Stomach (tissue), 9 donors: ENCODE data around the gene C15orf61. TPM values are rescaled to one million over a fixed set of nuclear protein-coding genes. Genes with fewer than 3 reads are reported as not detected.

Source experiments
- DNase-seq, 2 donors: peaks; one replicate each; pipeline versions ENCODE4 v3.0.0 to v3.0.0-alpha.2; 2013 to 2019
- H3K27ac ChIP-seq, 5 donors: fragments of 200-600 bp in 4 of 5; sonication (generic) in 4 of 5; one replicate each; pipeline ENCODE4 v1.5.1; 2013 to 2019; ENCODE audit warnings: mild to moderate bottlenecking in 1 of 5, moderate library complexity in 1 of 5
- H3K27me3 ChIP-seq, 3 donors: fragments of 200-600 bp; sonication (generic); one replicate each; pipeline ENCODE4 v1.5.1; 2017 to 2019; ENCODE audit warnings: mixed run types in 1 of 3
- H3K36me3 ChIP-seq, 4 donors: fragments of 200-600 bp; sonication (generic); 1 replicate in 3 of 4; 2 replicates in 1 of 4; pipeline ENCODE4 v1.5.1; 2016 to 2019
- H3K4me1 ChIP-seq, 4 donors: fragments of 200-600 bp; sonication (generic); one replicate each; pipeline ENCODE4 v1.5.1; 2016 to 2019
- H3K4me3 ChIP-seq, 4 donors: fragments of 200-600 bp; sonication (generic) in 3 of 4; one replicate each; pipeline ENCODE4 v1.5.1; 2016 to 2019; ENCODE audit warnings: mild to moderate bottlenecking in 1 of 4
- H3K9me3 ChIP-seq, 4 donors: fragments of 200-600 bp; sonication (generic); one replicate each; pipeline ENCODE4 v1.5.1; 2016 to 2019
- EP300 ChIP-seq: sonication (generic); formaldehyde crosslinking; IDR thresholded peaks from one replicate; pipeline ENCODE4 v1.6.1; 2017; ENCODE audit warnings: antibody characterized with exemption
- POLR2A ChIP-seq, 4 donors: fragments of 450-650 bp; IDR thresholded peaks; one replicate each; pipeline ENCODE4 v1.6.1; 2016; ENCODE audit warnings: antibody characterized with exemption in 4 of 4, control low read depth in 2 of 4, mild to moderate bottlenecking in 1 of 4, moderate library complexity in 1 of 4
- POLR2AphosphoS5 ChIP-seq, 3 donors: sonication (generic); formaldehyde crosslinking; IDR thresholded peaks; one replicate each; pipeline ENCODE4 v1.6.1; 2016; ENCODE audit warnings: antibody characterized with exemption in 3 of 3
- WGBS, 5 donors: extraction: QIAGEN DNeasy Blood & Tissue Kit in 3 of 5; methylation state at CpG; one replicate each; pipeline versions ENCODE4 v1.1.5 to v1.1.7; 2013 to 2018; 5-methylcytosine and 5-hydroxymethylcytosine counted together
- intact Hi-C: fragments of 100-400 bp; cut with DNase I; formaldehyde crosslinking; loops from one replicate; pipeline ENCODE4 v1.15.1; 2023; ENCODE audit warnings: low total_unique reads
- polyA plus RNA-seq, 3 donors: library from polyadenylated mRNA; stranded (reverse); fragments of 200-250 nt; gene quantifications; one replicate each; pipeline ENCODE4 v1.2.3, GENCODE V29; 2013
- total RNA-seq, 5 donors: library from RNA; depleted of rRNA; stranded (reverse); fragments of >200 nt; gene quantifications; one replicate each; pipeline versions ENCODE4 v1.1.0 to v1.2.3, GENCODE V29; 2014 to 2016
- TF ChIP-seq, protein P1 (sequence below), 7 experiments: fragments of 450-650 bp in 4 of 7; fragments of 200-600 bp in 3 of 7; sonication (generic) in 3 of 7; IDR thresholded peaks; one replicate each; pipeline ENCODE4 v1.5.1; 2016 to 2019; ENCODE audit warnings: antibody characterized with exemption in 7 of 7, control low read depth in 2 of 7, mild to moderate bottlenecking in 1 of 7
- donor health status: healthy with polysubstance abuse.
- donor health status: Bipolar disorder and iron deficiency.
- donor health status: healthy.

C15orf61 gene
- total and polyA plus RNA-seq, 8 donors: 0.14 to 19.4 (median 2.1) TPM

- intact Hi-C loops: no loop called here
- Histone ChIP-seq H3K4me1 (no peaks in the 10 kb centered on the region), H3K4me3 (no peak overlapping the region), H3K36me3 (peaks cover 5 to 41% (median 37%) of the 10 kb centered on the region in 4 donors), H3K27ac (no peak overlapping the region), H3K9me3 (no peaks in the 10 kb centered on the region), H3K27me3 (no peaks in the 10 kb centered on the region)
- DNase-seq: no peak
- TF ChIP-seq EP300 (no peak), POLR2AphosphoS5 (IDR thresholded peaks at IDR 0.05) (no peak), POLR2A (IDR thresholded peaks at IDR 0.05) (no peak)
- TF ChIP-seq, protein P1, sequence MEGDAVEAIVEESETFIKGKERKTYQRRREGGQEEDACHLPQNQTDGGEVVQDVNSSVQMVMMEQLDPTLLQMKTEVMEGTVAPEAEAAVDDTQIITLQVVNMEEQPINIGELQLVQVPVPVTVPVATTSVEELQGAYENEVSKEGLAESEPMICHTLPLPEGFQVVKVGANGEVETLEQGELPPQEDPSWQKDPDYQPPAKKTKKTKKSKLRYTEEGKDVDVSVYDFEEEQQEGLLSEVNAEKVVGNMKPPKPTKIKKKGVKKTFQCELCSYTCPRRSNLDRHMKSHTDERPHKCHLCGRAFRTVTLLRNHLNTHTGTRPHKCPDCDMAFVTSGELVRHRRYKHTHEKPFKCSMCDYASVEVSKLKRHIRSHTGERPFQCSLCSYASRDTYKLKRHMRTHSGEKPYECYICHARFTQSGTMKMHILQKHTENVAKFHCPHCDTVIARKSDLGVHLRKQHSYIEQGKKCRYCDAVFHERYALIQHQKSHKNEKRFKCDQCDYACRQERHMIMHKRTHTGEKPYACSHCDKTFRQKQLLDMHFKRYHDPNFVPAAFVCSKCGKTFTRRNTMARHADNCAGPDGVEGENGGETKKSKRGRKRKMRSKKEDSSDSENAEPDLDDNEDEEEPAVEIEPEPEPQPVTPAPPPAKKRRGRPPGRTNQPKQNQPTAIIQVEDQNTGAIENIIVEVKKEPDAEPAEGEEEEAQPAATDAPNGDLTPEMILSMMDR (IDR thresholded peaks at IDR 0.05): no peak
- WGBS, 5 donors: 83 to 90% (median 84%) methylated on average over 7 of the region's 7 CpGs
Measured at GRCh38 chr15:67510597-67511190, 10.2 kb upstream of the C15orf61 start.

GRCh38 chr15:67511606-67512005, 9.3 kb upstream of the C15orf61 start:
- WGBS, 5 donors: 83 to 99% (median 97%) methylated on average over 3 of the region's 3 CpGs
- Histone ChIP-seq H3K4me1 (no peaks in the 10 kb centered on the region), H3K9me3 (no peaks in the 10 kb centered on the region), H3K36me3 (peaks cover 5 to 46% (median 41%) of the 10 kb centered on the region in 4 donors), H3K27ac (no peak overlapping the region), H3K27me3 (no peaks in the 10 kb centered on the region), H3K4me3 (no peak overlapping the region)
- intact Hi-C loops: no loop called here
- no peak for DNase-seq
- TF ChIP-seq, protein P1 (IDR thresholded peaks at IDR 0.05): no peak
- no peak for TF ChIP-seq POLR2AphosphoS5 (IDR thresholded peaks at IDR 0.05)
- TF ChIP-seq POLR2A (IDR thresholded peaks at IDR 0.05): no peak
- no peak for TF ChIP-seq EP300

DNA sequence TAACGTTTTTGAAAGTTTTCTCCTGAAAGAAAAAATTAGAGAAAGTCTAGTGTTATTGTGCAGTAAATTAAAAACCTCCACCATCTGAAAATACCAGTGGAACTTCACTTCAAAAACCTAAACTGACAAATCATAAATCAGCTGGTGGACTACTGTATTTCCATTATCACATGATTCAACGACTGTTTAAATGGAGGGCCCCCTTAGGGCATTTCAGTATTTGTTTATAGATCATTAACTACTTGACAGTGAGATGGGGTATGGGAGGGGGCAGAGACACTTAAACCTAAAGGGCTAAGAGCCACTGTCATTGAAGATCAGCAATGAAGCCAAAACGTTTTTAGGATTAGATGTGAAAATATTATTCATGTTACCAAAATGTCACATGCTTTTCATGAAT, 8.8 kb upstream of the C15orf61 start:
- Histone ChIP-seq H3K4me3 (no peak overlapping the region), H3K36me3 (peaks cover 5 to 51% (median 43%) of the 10 kb centered on the region in 4 donors), H3K4me1 (no peaks in the 10 kb centered on the region), H3K27me3 (no peaks in the 10 kb centered on the region), H3K27ac (no peak overlapping the region), H3K9me3 (no peaks in the 10 kb centered on the region)
- TF ChIP-seq POLR2A (IDR thresholded peaks at IDR 0.05) (no peak), POLR2AphosphoS5 (IDR thresholded peaks at IDR 0.05) (no peak), EP300 (no peak)
- TF ChIP-seq, protein P1 (IDR thresholded peaks at IDR 0.05): no peak
- DNase-seq: no peak
- intact Hi-C loops: no loop called here
- 37 to 52% (median 42%) methylated on average over 3 of the region's 3 CpGs for WGBS, 5 donors

- Histone ChIP-seq H3K27me3 (no peaks in the 10 kb centered on the region), H3K9me3 (no peaks in the 10 kb centered on the region), H3K27ac (no peak overlapping the region), H3K4me1 (no peaks in the 10 kb centered on the region), H3K4me3 (no peak overlapping the region), H3K36me3 (peaks cover 5 to 54% (median 43%) of the 10 kb centered on the region in 4 donors)
- no peak for TF ChIP-seq POLR2A (IDR thresholded peaks at IDR 0.05)
- no peak for TF ChIP-seq POLR2AphosphoS5 (IDR thresholded peaks at IDR 0.05)
- TF ChIP-seq, protein P1 (IDR thresholded peaks at IDR 0.05): no peak
- no peak for TF ChIP-seq EP300
- 80 to 89% (median 81%) methylated on average over 9 of the region's 9 CpGs for WGBS, 5 donors
- intact Hi-C loops: no loop called here
- DNase-seq: no peak
Measured at GRCh38 chr15:67512933-67513714, 7.8 kb upstream of the C15orf61 start.
